ENCODE data around the gene CEP350. TPM values are rescaled to one million over a fixed set of nuclear protein-coding genes. Genes with fewer than 3 reads are reported as not detected.

CEP350 gene
- total and polyA plus RNA-seq, 2 donors from 2014 or later = 2.8 to 46.5 TPM

DNA sequence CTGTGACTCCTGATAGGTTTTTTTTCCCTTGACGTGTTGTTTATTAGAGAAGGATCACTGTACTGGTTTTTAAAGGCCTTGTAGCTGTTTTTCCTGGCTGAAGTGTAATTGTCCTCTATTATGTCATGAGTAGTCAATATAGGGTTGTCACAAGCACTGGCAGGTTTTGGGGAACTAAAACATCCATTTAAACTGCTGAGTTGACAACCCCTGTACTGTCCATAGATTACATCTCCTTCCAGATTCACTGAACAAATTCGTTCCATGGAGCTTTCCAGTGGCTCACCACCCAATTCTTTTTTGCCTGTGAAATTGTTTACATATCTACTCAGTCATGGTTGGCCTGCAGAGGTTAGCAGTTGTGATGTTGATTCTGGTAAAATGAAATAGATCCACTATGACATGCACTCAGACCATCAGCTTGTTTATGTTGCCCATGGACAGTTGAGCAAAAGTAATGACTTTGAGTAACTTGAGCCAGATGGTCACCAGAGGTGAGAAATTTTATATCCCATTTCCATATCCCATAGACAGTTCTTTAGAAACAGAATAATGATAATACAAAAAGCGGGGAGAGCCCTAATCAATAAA lies 140.2 kb downstream of the CEP350 start:
- H3K36me3 ChIP-seq (ENCODE audit: control insufficient read depth in 2 of 3, insufficient read depth in 3 of 3, low read length in 3 of 3) = peaks cover 3 to 26% (median 25%) of the 10 kb centered on the region in 3 donors
- no peaks in the 10 kb centered on the region for H3K4me1 ChIP-seq (ENCODE audit: control insufficient read depth in 2 of 3, insufficient read depth in 2 of 3, low read depth in 1 of 3, low read length in 3 of 3)
- intact Hi-C loops (cut with DNase I) = no loop called here
- TF ChIP-seq CTCF (IDR thresholded peaks at IDR 0.05; ENCODE audit: borderline replicate concordance, extremely low read depth, insufficient read depth) = no peak
- H3K27ac ChIP-seq (ENCODE audit: low read depth in 2 of 2, low read length in 2 of 2) = no peak overlapping the region
- no peak overlapping the region for H3K4me3 ChIP-seq (ENCODE audit: low read length in 3 of 3)
- no peak for FAIRE-seq
- H3K27me3 ChIP-seq (ENCODE audit: control insufficient read depth, insufficient read depth, low read length) = no peaks in the 10 kb centered on the region
- no peak overlapping the region for H3K9ac ChIP-seq (ENCODE audit: low read length in 3 of 3)
- H3K9me3 ChIP-seq (ENCODE audit: control insufficient read depth in 2 of 3, insufficient read depth in 1 of 3, low read length in 3 of 3) = no peaks in the 10 kb centered on the region
- DNase-seq = peak in 3 of 5 donors; percentile 18 to 67 (median 63)

DNA sequence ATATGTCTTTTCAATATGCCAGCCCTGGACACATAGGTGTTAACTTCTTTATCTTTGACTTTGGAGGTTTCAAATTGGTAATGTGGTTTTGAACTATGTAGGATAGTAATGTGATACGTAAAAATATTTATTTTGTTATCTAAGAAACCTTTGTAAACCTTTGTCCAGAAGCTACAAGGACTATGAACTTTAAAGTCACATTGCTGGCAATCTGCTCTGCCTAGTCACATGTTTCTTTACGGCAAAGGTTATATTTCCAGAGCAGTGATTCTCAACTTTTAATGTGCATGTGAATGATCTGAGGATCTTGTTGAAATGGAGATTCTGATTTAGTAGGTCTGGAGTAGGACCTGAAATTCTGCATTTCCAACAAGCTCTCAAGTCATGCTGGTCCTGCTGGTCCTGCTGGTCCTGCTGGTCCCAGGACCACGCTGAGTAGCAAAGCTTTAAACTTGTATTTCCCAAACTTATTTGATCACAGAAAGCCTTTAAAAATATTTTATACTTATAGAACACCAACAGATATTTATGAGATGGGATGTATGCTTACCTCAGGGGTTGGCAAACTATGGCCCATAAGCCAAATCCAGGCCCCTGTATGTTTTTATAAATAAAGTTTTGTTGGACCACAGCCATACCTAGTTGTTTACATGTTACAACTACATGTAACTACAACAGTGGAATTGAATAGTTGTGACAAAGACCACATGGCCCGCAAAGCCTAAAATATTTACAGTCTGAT lies 142.1 kb downstream of the CEP350 start:
- intact Hi-C loops (cut with DNase I) = no loop called here
- no peak overlapping the region for H3K4me3 ChIP-seq (ENCODE audit: low read length in 3 of 3)
- no peak for FAIRE-seq
- no peak overlapping the region for H3K27ac ChIP-seq (ENCODE audit: low read depth in 2 of 2, low read length in 2 of 2)
- no peaks in the 10 kb centered on the region for H3K4me1 ChIP-seq (ENCODE audit: control insufficient read depth in 2 of 3, insufficient read depth in 2 of 3, low read depth in 1 of 3, low read length in 3 of 3)
- H3K27me3 ChIP-seq (ENCODE audit: control insufficient read depth, insufficient read depth, low read length) = no peaks in the 10 kb centered on the region
- H3K9me3 ChIP-seq (ENCODE audit: control insufficient read depth in 2 of 3, insufficient read depth in 1 of 3, low read length in 3 of 3) = no peaks in the 10 kb centered on the region
- H3K36me3 ChIP-seq (ENCODE audit: control insufficient read depth in 2 of 3, insufficient read depth in 3 of 3, low read length in 3 of 3) = peaks cover 3 to 29% (median 23%) of the 10 kb centered on the region in 3 donors
- DNase-seq = peak in 1 of 5 donors; percentile 10
- no peak overlapping the region for H3K9ac ChIP-seq (ENCODE audit: low read length in 3 of 3)
- no peak for TF ChIP-seq CTCF (IDR thresholded peaks at IDR 0.05; ENCODE audit: borderline replicate concordance, extremely low read depth, insufficient read depth)

- DNase-seq = no peak
- no peaks in the 10 kb centered on the region for H3K4me1 ChIP-seq (ENCODE audit: control insufficient read depth in 2 of 3, insufficient read depth in 2 of 3, low read depth in 1 of 3, low read length in 3 of 3)
- no peaks in the 10 kb centered on the region for H3K9me3 ChIP-seq (ENCODE audit: control insufficient read depth in 2 of 3, insufficient read depth in 1 of 3, low read length in 3 of 3)
- no peak overlapping the region for H3K27ac ChIP-seq (ENCODE audit: low read depth in 2 of 2, low read length in 2 of 2)
- H3K27me3 ChIP-seq (ENCODE audit: control insufficient read depth, insufficient read depth, low read length) = no peaks in the 10 kb centered on the region
- intact Hi-C loops (cut with DNase I) = no loop called here
- H3K36me3 ChIP-seq (ENCODE audit: control insufficient read depth in 2 of 3, insufficient read depth in 3 of 3, low read length in 3 of 3) = peaks cover 3 to 29% (median 23%) of the 10 kb centered on the region in 3 donors
- H3K4me3 ChIP-seq (ENCODE audit: low read length in 3 of 3) = no peak overlapping the region
- FAIRE-seq = no peak
- H3K9ac ChIP-seq (ENCODE audit: low read length in 3 of 3) = no peak overlapping the region
- TF ChIP-seq CTCF (IDR thresholded peaks at IDR 0.05; ENCODE audit: borderline replicate concordance, extremely low read depth, insufficient read depth) = no peak
These were observed 142.7 kb downstream of the CEP350 start for GRCh38 chr1:180097326-180097605.

Data from kidney (tissue), 14 donors.